A549 (cell line): ENCODE measurements around the gene TMEM95. TPM values are rescaled to one million over a fixed set of nuclear protein-coding genes. Genes with fewer than 3 reads are reported as not detected.
A peak's percentile ranks its signal among the peaks of the same experiment; 100 is the strongest.

Experiments
- ATAC-seq, 2 experiments: fragments of 200-7000 bp in 1 of 2; fragments of >200 bp in 1 of 2; cut with Nextera tagmentation in 1 of 2; cut with Tn5 transposase in 1 of 2; 3 replicates each; pipeline versions ENCODE4 v1.8.0 to v1.9.1; 2018 to 2020; ENCODE audit warnings: mild to moderate bottlenecking in 1 of 2, moderate library complexity in 1 of 2
- CTCF ChIA-PET: fragments of 300-600 bp; sonication (Branson Sonifier 250); formaldehyde crosslinking; extraction: SDS; loops from one replicate; lab custom pipeline; 2021; ENCODE audit warnings: antibody characterized with exemption, inconsistent platforms; lab: Yijun Ruan, JAX
- POLR2A ChIA-PET: fragments of 350-600 bp; formaldehyde crosslinking; extraction: SDS; loops from one replicate; lab custom pipeline; 2021; ENCODE audit warnings: antibody characterized with exemption, inconsistent platforms; lab: Yijun Ruan, JAX
- DNase-seq, 2 experiments: peaks; one replicate each; pipeline versions ENCODE4 v3.0.0 to v3.0.0-alpha.2; 2011 to 2016; ENCODE audit warnings: low read depth in 1 of 2, low spot score in 1 of 2
- FAIRE-seq: peaks from 2 replicates; lab custom pipeline; 2011; peaks lifted over from hg19 to GRCh38; lab: Jason Lieb, UNC
- H3K27ac ChIP-seq, 2 experiments: fragments of >200 bp; sonication (Bioruptor Twin); formaldehyde crosslinking; 3 replicates each; pipeline ENCODE4 v1.5.1; 2016 to 2017
- H3K4me1 ChIP-seq: fragments of >200 bp; sonication (Bioruptor Twin); formaldehyde crosslinking; 3 replicates; pipeline ENCODE4 v1.6.1; 2016
- H3K4me2 ChIP-seq: fragments of >200 bp; sonication (Bioruptor Twin); formaldehyde crosslinking; 3 replicates; pipeline ENCODE4 v1.6.1; 2016
- H3K4me3 ChIP-seq: fragments of >200 bp; sonication (Bioruptor Twin); formaldehyde crosslinking; 3 replicates; pipeline ENCODE4 v1.5.1; 2016
- H3K9me3 ChIP-seq: fragments of >200 bp; sonication (Bioruptor Twin); formaldehyde crosslinking; 3 replicates; pipeline ENCODE4 v1.6.1; 2016
- CEBPB ChIP-seq, 2 experiments: fragments of >200 bp in 1 of 2; sonication (Bioruptor Twin) in 1 of 2; formaldehyde crosslinking in 1 of 2; IDR thresholded peaks; 2 replicates each; pipeline ENCODE4 v1.6.1; 2012 to 2016
- EP300 ChIP-seq, 2 experiments: fragments of >200 bp; sonication (Bioruptor Twin); formaldehyde crosslinking; IDR thresholded peaks; 2 replicates in 1 of 2; 3 replicates in 1 of 2; pipeline ENCODE4 v1.6.1; 2016 to 2017
- JUN ChIP-seq, 2 experiments: fragments of >200 bp; sonication (Bioruptor Twin); formaldehyde crosslinking; IDR thresholded peaks; 2 replicates in 1 of 2; 3 replicates in 1 of 2; pipeline ENCODE4 v1.6.1; 2016 to 2017
- JUNB ChIP-seq: fragments of >200 bp; sonication (Bioruptor Twin); formaldehyde crosslinking; IDR thresholded peaks from 2 replicates; pipeline ENCODE4 v1.6.1; 2016
- KDM5A ChIP-seq: fragments of 200-600 bp; sonication (generic); IDR thresholded peaks from 2 replicates; pipeline ENCODE4 v1.6.1; 2016; ENCODE audit warnings: antibody characterized with exemption, mild to moderate bottlenecking
- MAFK ChIP-seq: fragments of 450-650 bp; IDR thresholded peaks from 2 replicates; pipeline ENCODE4 v1.6.1; 2014; ENCODE audit not compliant: partially characterized antibody
- RARB ChIP-seq: fragments of 250-450 bp; sonication (Bioruptor Pico); IDR thresholded peaks from 2 replicates; pipeline ENCODE4 v1.8.0; 2021; ENCODE audit warnings: mild to moderate bottlenecking, moderate library complexity
- RCOR1 ChIP-seq: fragments of 150-350 bp; IDR thresholded peaks from 2 replicates; pipeline ENCODE4 v1.6.1; 2014; ENCODE audit warnings: antibody characterized with exemption, low read length, low read depth
- ZFP36 ChIP-seq: fragments of 450-650 bp; IDR thresholded peaks from 2 replicates; pipeline ENCODE4 v1.6.1; 2014; ENCODE audit warnings: borderline replicate concordance; ENCODE audit not compliant: partially characterized antibody
- WGBS: methylation state at CpG from one replicate; pipeline ENCODE4 v1.1.6; 2017; ENCODE audit errors: missing lambda C conversion rate; 5-methylcytosine and 5-hydroxymethylcytosine counted together
- polyA plus RNA-seq, 4 experiments: library from polyadenylated mRNA; depleted of rRNA in 3 of 4; stranded (reverse); fragments of >200 nt; fragmentation: RNase III in 1 of 4; extraction: RNeasy Plus Mini Kit Qiagen cat#74134 plus additional on column Dnase treatment in 1 of 4; gene quantifications; 2 replicates in 3 of 4; 3 replicates in 1 of 4; pipeline ENCODE4 v1.2.3, GENCODE V29; 2011 to 2017
- small RNA-seq, 6 experiments: library from RNA; depleted of rRNA; stranded (forward); fragments of <200 nt; gene quantifications; one replicate each; pipeline ENCODE3, GENCODE V24; 2012

Gene TMEM95
- polyA plus RNA-seq, 2 of the 4 experiments (the other 2 are of a cell fraction) = not detected

- TF ChIP-seq ZFP36 = no peak
- no peak for TF ChIP-seq CEBPB (IDR thresholded peaks at IDR 0.05)
- TF ChIP-seq RCOR1 = no peak
- TF ChIP-seq EP300 (IDR thresholded peaks at IDR 0.05) = no peak
- no peak for TF ChIP-seq RARB
- no peak for TF ChIP-seq JUN (IDR thresholded peaks at IDR 0.05)
- no peak for TF ChIP-seq JUNB
- no peak for TF ChIP-seq KDM5A
Measured at GRCh38 chr17:7405350-7406234, 50.6 kb downstream of the TMEM95 start (continued).

GRCh38 chr17:7406235-7406825, 51.4 kb downstream of the TMEM95 start:
- TF ChIP-seq RCOR1 (no peak), MAFK (peak; percentile 30)
- TF ChIP-seq, all 56 proteins: peak for 1
- ChIA-PET POLR2A (interaction anchor here (1.2 kb wide), 2 partner anchors 12 to 31 kb away, joined by 3 to 4 read pairs; partner anchors contain the start of gene PLSCR3), CTCF (interaction anchor here (0.8 to 2.5 kb wide), 9 partner anchors 10 to 155 kb away, joined by 3 to 15 read pairs (median 3); partner anchors contain the start of gene SENP3)
- FAIRE-seq = no peak
- peaks cover 19% of the 10 kb centered on the region for H3K4me1 ChIP-seq
- no peak for DNase-seq
- no peak overlapping the region for H3K27ac ChIP-seq
- no peaks in the 10 kb centered on the region for H3K9me3 ChIP-seq
- no peak for ATAC-seq
- no peak overlapping the region for H3K4me3 ChIP-seq
- H3K4me2 ChIP-seq = peak overlapping the region; percentile 99
- WGBS = 78% methylated on average over 11 of the region's 12 CpGs

Small RNAs within 50 kb of the gene (small RNA-seq; reads per million reads assigned to genes)
- gene AC026954.2 = 0 reads per million in 6 experiments

Other genes with a start within 250 kb of the TMEM95 start
Only the 30 nearest of the 36 such genes appear.
- 2.6 and 3.4 TPM in 2 replicates for gene ASGR1, start 175.8 kb upstream of the TMEM95 start, polyA plus RNA-seq (2011; rRNA removed)
- gene ASGR1, start 175.8 kb upstream of the TMEM95 start, polyA plus RNA-seq (2017; fragmentation: RNase III; extraction: RNeasy Plus Mini Kit Qiagen cat#74134 plus additional on column Dnase treatment) = 1.0 to 1.6 TPM (median 1.6 TPM) in 3 replicates
- 8.3 and 9.2 TPM in 2 replicates for gene DLG4, start 135.3 kb upstream of the TMEM95 start, polyA plus RNA-seq (2011; rRNA removed)
- gene DLG4, start 135.3 kb upstream of the TMEM95 start, polyA plus RNA-seq (2017; fragmentation: RNase III; extraction: RNeasy Plus Mini Kit Qiagen cat#74134 plus additional on column Dnase treatment) = 16.1 to 22.6 TPM (median 21.3 TPM) in 3 replicates
- 238 and 288 TPM in 2 replicates for gene ACADVL, start 135.2 kb upstream of the TMEM95 start, polyA plus RNA-seq (2011; rRNA removed)
- 392 to 429 TPM (median 425 TPM) in 3 replicates for gene ACADVL, start 135.2 kb upstream of the TMEM95 start, polyA plus RNA-seq (2017; fragmentation: RNase III; extraction: RNeasy Plus Mini Kit Qiagen cat#74134 plus additional on column Dnase treatment)
- 5.7 and 9.6 TPM in 2 replicates for gene DVL2, start 120.6 kb upstream of the TMEM95 start, polyA plus RNA-seq (2011; rRNA removed)
- 30.7 to 40.4 TPM (median 37.7 TPM) in 3 replicates for gene DVL2, start 120.6 kb upstream of the TMEM95 start, polyA plus RNA-seq (2017; fragmentation: RNase III; extraction: RNeasy Plus Mini Kit Qiagen cat#74134 plus additional on column Dnase treatment)
- 52.1 and 61.2 TPM in 2 replicates for gene PHF23, start 115.7 kb upstream of the TMEM95 start, polyA plus RNA-seq (2011; rRNA removed)
- gene PHF23, start 115.7 kb upstream of the TMEM95 start, polyA plus RNA-seq (2017; fragmentation: RNase III; extraction: RNeasy Plus Mini Kit Qiagen cat#74134 plus additional on column Dnase treatment) = 70.9 to 80.2 TPM (median 79.1 TPM) in 3 replicates
- gene GABARAP, start 112.7 kb upstream of the TMEM95 start, polyA plus RNA-seq (2011; rRNA removed) = 399 and 502 TPM in 2 replicates
- 431 to 510 TPM (median 504 TPM) in 3 replicates for gene GABARAP, start 112.7 kb upstream of the TMEM95 start, polyA plus RNA-seq (2017; fragmentation: RNase III; extraction: RNeasy Plus Mini Kit Qiagen cat#74134 plus additional on column Dnase treatment)
- gene CTDNEP1, start 103.4 kb upstream of the TMEM95 start, polyA plus RNA-seq (2011; rRNA removed) = 161 and 251 TPM in 2 replicates
- gene CTDNEP1, start 103.4 kb upstream of the TMEM95 start, polyA plus RNA-seq (2017; fragmentation: RNase III; extraction: RNeasy Plus Mini Kit Qiagen cat#74134 plus additional on column Dnase treatment) = 145 to 151 TPM (median 147 TPM) in 3 replicates
- gene ELP5, start 102.9 kb upstream of the TMEM95 start, polyA plus RNA-seq (2011; rRNA removed) = 114 and 133 TPM in 2 replicates
- 89.2 to 97.3 TPM (median 92.1 TPM) in 3 replicates for gene ELP5, start 102.9 kb upstream of the TMEM95 start, polyA plus RNA-seq (2017; fragmentation: RNase III; extraction: RNeasy Plus Mini Kit Qiagen cat#74134 plus additional on column Dnase treatment)
- 4.2 and 4.6 TPM in 2 replicates for gene CLDN7, start 92.7 kb upstream of the TMEM95 start, polyA plus RNA-seq (2011; rRNA removed)
- gene CLDN7, start 92.7 kb upstream of the TMEM95 start, polyA plus RNA-seq (2017; fragmentation: RNase III; extraction: RNeasy Plus Mini Kit Qiagen cat#74134 plus additional on column Dnase treatment) = 0.59 to 0.97 TPM (median 0.59 TPM) in 3 replicates
- 0.16 TPM in 2 replicates for gene SLC2A4, start 73.4 kb upstream of the TMEM95 start, polyA plus RNA-seq (2011; rRNA removed)
- gene SLC2A4, start 73.4 kb upstream of the TMEM95 start, polyA plus RNA-seq (2017; fragmentation: RNase III; extraction: RNeasy Plus Mini Kit Qiagen cat#74134 plus additional on column Dnase treatment) = 0.17 to 0.18 TPM (median 0.17 TPM) in 3 replicates
- 0.61 and 0.98 TPM in 2 replicates for gene YBX2, start 60.5 kb upstream of the TMEM95 start, polyA plus RNA-seq (2011; rRNA removed)
- 0.22 to 0.57 TPM (median 0.36 TPM) in 3 replicates for gene YBX2, start 60.5 kb upstream of the TMEM95 start, polyA plus RNA-seq (2017; fragmentation: RNase III; extraction: RNeasy Plus Mini Kit Qiagen cat#74134 plus additional on column Dnase treatment)
- 945 and 969 TPM in 2 replicates for gene EIF5A, start 47.5 kb upstream of the TMEM95 start, polyA plus RNA-seq (2011; rRNA removed)
- gene EIF5A, start 47.5 kb upstream of the TMEM95 start, polyA plus RNA-seq (2017; fragmentation: RNase III; extraction: RNeasy Plus Mini Kit Qiagen cat#74134 plus additional on column Dnase treatment) = 1,779 to 2,042 TPM (median 1,918 TPM) in 3 replicates
- gene GPS2, start 39.8 kb upstream of the TMEM95 start, polyA plus RNA-seq (2011; rRNA removed) = 48.5 and 61.7 TPM in 2 replicates
- gene GPS2, start 39.8 kb upstream of the TMEM95 start, polyA plus RNA-seq (2017; fragmentation: RNase III; extraction: RNeasy Plus Mini Kit Qiagen cat#74134 plus additional on column Dnase treatment) = 147 to 171 TPM (median 158 TPM) in 3 replicates
- gene NEURL4, start 25.8 kb upstream of the TMEM95 start, polyA plus RNA-seq (2011; rRNA removed) = 12.2 and 18.3 TPM in 2 replicates
- 44.2 to 50.4 TPM (median 47.5 TPM) in 3 replicates for gene NEURL4, start 25.8 kb upstream of the TMEM95 start, polyA plus RNA-seq (2017; fragmentation: RNase III; extraction: RNeasy Plus Mini Kit Qiagen cat#74134 plus additional on column Dnase treatment)
- gene ACAP1, start 18.6 kb upstream of the TMEM95 start, polyA plus RNA-seq (2011; rRNA removed) = 0.03 and 0.41 TPM in 2 replicates
- 1.3 to 2.1 TPM (median 1.4 TPM) in 3 replicates for gene ACAP1, start 18.6 kb upstream of the TMEM95 start, polyA plus RNA-seq (2017; fragmentation: RNase III; extraction: RNeasy Plus Mini Kit Qiagen cat#74134 plus additional on column Dnase treatment)
- gene KCTD11, start 3.0 kb upstream of the TMEM95 start, polyA plus RNA-seq (2011; rRNA removed) = 6.1 and 7.0 TPM in 2 replicates
- gene KCTD11, start 3.0 kb upstream of the TMEM95 start, polyA plus RNA-seq (2017; fragmentation: RNase III; extraction: RNeasy Plus Mini Kit Qiagen cat#74134 plus additional on column Dnase treatment) = 9.6 to 10.7 TPM (median 10.3 TPM) in 3 replicates
- 1.2 and 1.8 TPM in 2 replicates for gene TNK1, start 25.9 kb downstream of the TMEM95 start, polyA plus RNA-seq (2011; rRNA removed)
- gene TNK1, start 25.9 kb downstream of the TMEM95 start, polyA plus RNA-seq (2017; fragmentation: RNase III; extraction: RNeasy Plus Mini Kit Qiagen cat#74134 plus additional on column Dnase treatment) = 2.1 to 2.4 TPM (median 2.2 TPM) in 3 replicates
- 11.0 and 13.7 TPM in 2 replicates for gene PLSCR3, start 39.4 kb downstream of the TMEM95 start, polyA plus RNA-seq (2011; rRNA removed)
- gene PLSCR3, start 39.4 kb downstream of the TMEM95 start, polyA plus RNA-seq (2017; fragmentation: RNase III; extraction: RNeasy Plus Mini Kit Qiagen cat#74134 plus additional on column Dnase treatment) = 27.5 to 33.4 TPM (median 29.6 TPM) in 3 replicates
- gene TMEM256, start 48.9 kb downstream of the TMEM95 start, polyA plus RNA-seq (2011; rRNA removed) = 127 and 210 TPM in 2 replicates
- 142 to 166 TPM (median 164 TPM) in 3 replicates for gene TMEM256, start 48.9 kb downstream of the TMEM95 start, polyA plus RNA-seq (2017; fragmentation: RNase III; extraction: RNeasy Plus Mini Kit Qiagen cat#74134 plus additional on column Dnase treatment)
- 4.1 and 6.9 TPM in 2 replicates for gene NLGN2, start 52.7 kb downstream of the TMEM95 start, polyA plus RNA-seq (2011; rRNA removed)
- 17.6 to 27.9 TPM (median 27.5 TPM) in 3 replicates for gene NLGN2, start 52.7 kb downstream of the TMEM95 start, polyA plus RNA-seq (2017; fragmentation: RNase III; extraction: RNeasy Plus Mini Kit Qiagen cat#74134 plus additional on column Dnase treatment)
- gene SPEM1, start 65.2 kb downstream of the TMEM95 start, polyA plus RNA-seq (2011; rRNA removed) = not detected in 2 replicates
- 0.09 to 0.13 TPM in 2 of 3 replicates, not detected in the other for gene SPEM1, start 65.2 kb downstream of the TMEM95 start, polyA plus RNA-seq (2017; fragmentation: RNase III; extraction: RNeasy Plus Mini Kit Qiagen cat#74134 plus additional on column Dnase treatment)
- not detected in 2 replicates for gene SPEM2, start 70.5 kb downstream of the TMEM95 start, polyA plus RNA-seq (2011; rRNA removed)
- gene SPEM2, start 70.5 kb downstream of the TMEM95 start, polyA plus RNA-seq (2017; fragmentation: RNase III; extraction: RNeasy Plus Mini Kit Qiagen cat#74134 plus additional on column Dnase treatment) = not detected in 3 replicates
- gene SPEM3, start 73.7 kb downstream of the TMEM95 start, polyA plus RNA-seq (2011; rRNA removed) = not detected in 2 replicates
- not detected in 3 replicates for gene SPEM3, start 73.7 kb downstream of the TMEM95 start, polyA plus RNA-seq (2017; fragmentation: RNase III; extraction: RNeasy Plus Mini Kit Qiagen cat#74134 plus additional on column Dnase treatment)
- 4.4 and 4.9 TPM in 2 replicates for gene TMEM102, start 80.3 kb downstream of the TMEM95 start, polyA plus RNA-seq (2011; rRNA removed)
- gene TMEM102, start 80.3 kb downstream of the TMEM95 start, polyA plus RNA-seq (2017; fragmentation: RNase III; extraction: RNeasy Plus Mini Kit Qiagen cat#74134 plus additional on column Dnase treatment) = 6.5 to 8.9 TPM (median 8.1 TPM) in 3 replicates
- 1.4 and 1.9 TPM in 2 replicates for gene FGF11, start 84.4 kb downstream of the TMEM95 start, polyA plus RNA-seq (2011; rRNA removed)
- gene FGF11, start 84.4 kb downstream of the TMEM95 start, polyA plus RNA-seq (2017; fragmentation: RNase III; extraction: RNeasy Plus Mini Kit Qiagen cat#74134 plus additional on column Dnase treatment) = 1.1 to 1.8 TPM (median 1.5 TPM) in 3 replicates
- 6.5 and 6.9 TPM in 2 replicates for gene CHRNB1, start 89.9 kb downstream of the TMEM95 start, polyA plus RNA-seq (2011; rRNA removed)
- gene CHRNB1, start 89.9 kb downstream of the TMEM95 start, polyA plus RNA-seq (2017; fragmentation: RNase III; extraction: RNeasy Plus Mini Kit Qiagen cat#74134 plus additional on column Dnase treatment) = 6.2 to 8.4 TPM (median 8.0 TPM) in 3 replicates
- 14.4 and 18.2 TPM in 2 replicates for gene ZBTB4, start 124.5 kb downstream of the TMEM95 start, polyA plus RNA-seq (2011; rRNA removed)
- 24.4 to 29.5 TPM (median 28.2 TPM) in 3 replicates for gene ZBTB4, start 124.5 kb downstream of the TMEM95 start, polyA plus RNA-seq (2017; fragmentation: RNase III; extraction: RNeasy Plus Mini Kit Qiagen cat#74134 plus additional on column Dnase treatment)
- not detected in 2 replicates for gene SLC35G6, start 126.3 kb downstream of the TMEM95 start, polyA plus RNA-seq (2011; rRNA removed)
- gene SLC35G6, start 126.3 kb downstream of the TMEM95 start, polyA plus RNA-seq (2017; fragmentation: RNase III; extraction: RNeasy Plus Mini Kit Qiagen cat#74134 plus additional on column Dnase treatment) = not detected in 3 replicates
- 22.8 and 57.1 TPM in 2 replicates for gene POLR2A, start 129.2 kb downstream of the TMEM95 start, polyA plus RNA-seq (2011; rRNA removed)
- gene POLR2A, start 129.2 kb downstream of the TMEM95 start, polyA plus RNA-seq (2017; fragmentation: RNase III; extraction: RNeasy Plus Mini Kit Qiagen cat#74134 plus additional on column Dnase treatment) = 65.6 to 69.6 TPM (median 67.4 TPM) in 3 replicates
- 11.9 and 12.4 TPM in 2 replicates for gene TNFSF12, start 193.9 kb downstream of the TMEM95 start, polyA plus RNA-seq (2011; rRNA removed)
- gene TNFSF12, start 193.9 kb downstream of the TMEM95 start, polyA plus RNA-seq (2017; fragmentation: RNase III; extraction: RNeasy Plus Mini Kit Qiagen cat#74134 plus additional on column Dnase treatment) = 7.9 to 9.9 TPM (median 9.7 TPM) in 3 replicates